Gastrocnemius medialis (tissue), 4 donors: ENCODE data around the gene DHDDS. TPM values are rescaled to one million over a fixed set of nuclear protein-coding genes. Genes with fewer than 3 reads are reported as not detected.

Source experiments
- ATAC-seq, 2 donors: fragments of 150-250 bp; one replicate each; pipeline ENCODE4 v1.9.1; 2016
- DNase-seq, 2 donors: peaks; one replicate each; pipeline ENCODE4 v3.0.0-alpha.2; 2019
- H3K27ac ChIP-seq, 4 donors: fragments of 200-600 bp; sonication (generic); 1 replicate in 1 of 4; 2 replicates in 3 of 4; pipeline ENCODE4 v1.5.1; 2016 to 2018; ENCODE audit warnings: mild to moderate bottlenecking in 2 of 4, moderate library complexity in 1 of 4
- H3K27me3 ChIP-seq, 3 donors: fragments of 200-600 bp; sonication (generic) in 2 of 3; 1 replicate in 1 of 3; 2 replicates in 2 of 3; pipeline versions ENCODE4 v1.5.1 to v1.6.0; 2016 to 2019; ENCODE audit warnings: mild to moderate bottlenecking in 1 of 3, moderate library complexity in 1 of 3
- H3K36me3 ChIP-seq, 2 donors: fragments of 200-600 bp; sonication (generic) in 1 of 2; one replicate each; pipeline ENCODE4 v1.5.1; 2017 to 2018
- H3K4me1 ChIP-seq, 2 donors: fragments of 200-600 bp; sonication (generic) in 1 of 2; one replicate each; pipeline ENCODE4 v1.5.1; 2016 to 2017; ENCODE audit warnings: mild to moderate bottlenecking in 2 of 2
- H3K4me3 ChIP-seq, 4 donors: fragments of 200-600 bp; sonication (generic) in 3 of 4; 1 replicate in 1 of 4; 2 replicates in 3 of 4; pipeline ENCODE4 v1.5.1; 2016 to 2019; ENCODE audit warnings: mild to moderate bottlenecking in 2 of 4
- H3K9me3 ChIP-seq, 3 donors: fragments of 200-600 bp; sonication (generic) in 2 of 3; 1 replicate in 1 of 3; 2 replicates in 2 of 3; pipeline ENCODE4 v1.5.1; 2016 to 2019
- CTCF ChIP-seq, 5 experiments: fragments of 450-650 bp in 3 of 5; fragments of 200-600 bp in 2 of 5; sonication (generic) in 2 of 5; IDR thresholded peaks in 4 of 5; conservative IDR thresholded peaks in 1 of 5; 1 replicate in 4 of 5; 2 replicates in 1 of 5; pipeline ENCODE4 v1.5.1; 2016 to 2019; ENCODE audit warnings: antibody characterized with exemption in 5 of 5, mild to moderate bottlenecking in 3 of 5, moderate library complexity in 3 of 5
- POLR2A ChIP-seq, 2 donors: fragments of 450-650 bp; IDR thresholded peaks; one replicate each; pipeline ENCODE4 v1.6.1; 2017; ENCODE audit warnings: antibody characterized with exemption in 2 of 2, mild to moderate bottlenecking in 2 of 2, moderate library complexity in 2 of 2
- in situ Hi-C, 4 donors: fragments of 200-750 bp; cut with MboI; loops; one replicate each; pipeline versions ENCODE4 v1.15.0 to v1.8.0; 2017; ENCODE audit warnings: low sequenced_read_pairs in 4 of 4
- intact Hi-C: fragments of 100-400 bp; cut with DNase I; formaldehyde crosslinking; loops from one replicate; pipeline ENCODE4 v1.15.1; 2023; ENCODE audit warnings: low total_unique reads
- total RNA-seq, 4 donors: library from RNA; depleted of rRNA; stranded (reverse); fragments of >200 nt; gene quantifications; one replicate each; pipeline versions ENCODE4 v1.1.0 to v1.2.3, GENCODE V29; 2016

DHDDS gene
- total RNA-seq, 4 donors from 2014 or later = 12.1 to 30.7 (median 22.3) TPM

- DNase-seq (no peak), ATAC-seq (no peak)
- Histone ChIP-seq H3K27ac (no peak overlapping the region), H3K4me3 (no peak overlapping the region), H3K27me3 (no peaks in the 10 kb centered on the region), H3K9me3 (no peaks in the 10 kb centered on the region), H3K36me3 (peaks cover 0 to 8% of the 10 kb centered on the region in 2 donors), H3K4me1 (peaks cover 13 to 16% of the 10 kb centered on the region in 2 donors)
- intact Hi-C loops = no loop called here
- in situ Hi-C loops = no loop called here
- TF ChIP-seq POLR2A (IDR thresholded peaks at IDR 0.05) (no peak), CTCF (IDR thresholded peaks at IDR 0.05 in 4 of 5, conservative IDR thresholded peaks at IDR 0.05 in 1 of 5) (no peak)
Observed at GRCh38 chr1:26429721-26430120, 2.4 kb upstream of the DHDDS start.

GRCh38 chr1:26432793-26433192, 672 bp downstream of the DHDDS start:
- H3K4me1 ChIP-seq = peaks cover 13 to 16% of the 10 kb centered on the region in 2 donors
- no peaks in the 10 kb centered on the region for H3K9me3 ChIP-seq
- in situ Hi-C loops = no loop called here
- ATAC-seq (no peak), DNase-seq (no peak)
- peaks cover 0 to 36% of the 10 kb centered on the region in 2 donors for H3K36me3 ChIP-seq
- H3K4me3 ChIP-seq = peak overlapping the region; percentile 67 to 79 (median 74)
- TF ChIP-seq POLR2A (IDR thresholded peaks at IDR 0.05) (no peak), CTCF (IDR thresholded peaks at IDR 0.05 in 4 of 5, conservative IDR thresholded peaks at IDR 0.05 in 1 of 5) (no peak)
- no peaks in the 10 kb centered on the region for H3K27me3 ChIP-seq
- H3K27ac ChIP-seq = peak overlapping the region; percentile 82 to 89 (median 87)
- intact Hi-C loops = loop anchor here (1.0 kb wide), 1 partner anchor 41 kb away; no protein-coding TSS in a partner anchor

GRCh38 chr1:26434161-26434752, 2.1 kb downstream of the DHDDS start:
- peaks cover 13 to 16% of the 10 kb centered on the region in 2 donors for H3K4me1 ChIP-seq
- H3K9me3 ChIP-seq = no peaks in the 10 kb centered on the region
- intact Hi-C loops = no loop called here
- no peaks in the 10 kb centered on the region for H3K27me3 ChIP-seq
- no peak overlapping the region for H3K4me3 ChIP-seq
- ATAC-seq = no peak
- no peak overlapping the region for H3K27ac ChIP-seq
- TF ChIP-seq POLR2A (IDR thresholded peaks at IDR 0.05) (no peak), CTCF (IDR thresholded peaks at IDR 0.05 in 4 of 5, conservative IDR thresholded peaks at IDR 0.05 in 1 of 5) (no peak)
- peaks cover 1 to 50% of the 10 kb centered on the region in 2 donors for H3K36me3 ChIP-seq
- no peak for DNase-seq
- in situ Hi-C loops = no loop called here

GRCh38 chr1:26438041-26438440, 5.9 kb downstream of the DHDDS start:
- Histone ChIP-seq H3K27me3 (no peaks in the 10 kb centered on the region), H3K27ac (no peak overlapping the region), H3K4me3 (no peak overlapping the region), H3K9me3 (no peaks in the 10 kb centered on the region), H3K4me1 (peaks cover under 1 to 6% of the 10 kb centered on the region in 2 donors), H3K36me3 (peaks cover 4 to 87% of the 10 kb centered on the region in 2 donors)
- no peak for ATAC-seq
- intact Hi-C loops = no loop called here
- TF ChIP-seq CTCF (IDR thresholded peaks at IDR 0.05 in 4 of 5, conservative IDR thresholded peaks at IDR 0.05 in 1 of 5) (no peak), POLR2A (IDR thresholded peaks at IDR 0.05) (no peak)
- in situ Hi-C loops = no loop called here
- DNase-seq = no peak

- in situ Hi-C loops = no loop called here
- TF ChIP-seq CTCF (IDR thresholded peaks at IDR 0.05 in 4 of 5, conservative IDR thresholded peaks at IDR 0.05 in 1 of 5) (no peak), POLR2A (IDR thresholded peaks at IDR 0.05) (no peak)
Observed at GRCh38 chr1:26440259-26440658, 8.1 kb downstream of the DHDDS start.

More at GRCh38 chr1:26440259-26440658, 8.1 kb downstream of the DHDDS start:
- DNase-seq (no peak), ATAC-seq (no peak)
- Histone ChIP-seq H3K4me1 (no peaks in the 10 kb centered on the region), H3K27ac (no peak overlapping the region), H3K9me3 (no peaks in the 10 kb centered on the region), H3K27me3 (no peaks in the 10 kb centered on the region), H3K4me3 (no peak overlapping the region), H3K36me3 (peaks cover 4 to 97% of the 10 kb centered on the region in 2 donors)
- intact Hi-C loops = no loop called here
